Measurements from ENCODE around the gene NEURL1B.

DNA sequence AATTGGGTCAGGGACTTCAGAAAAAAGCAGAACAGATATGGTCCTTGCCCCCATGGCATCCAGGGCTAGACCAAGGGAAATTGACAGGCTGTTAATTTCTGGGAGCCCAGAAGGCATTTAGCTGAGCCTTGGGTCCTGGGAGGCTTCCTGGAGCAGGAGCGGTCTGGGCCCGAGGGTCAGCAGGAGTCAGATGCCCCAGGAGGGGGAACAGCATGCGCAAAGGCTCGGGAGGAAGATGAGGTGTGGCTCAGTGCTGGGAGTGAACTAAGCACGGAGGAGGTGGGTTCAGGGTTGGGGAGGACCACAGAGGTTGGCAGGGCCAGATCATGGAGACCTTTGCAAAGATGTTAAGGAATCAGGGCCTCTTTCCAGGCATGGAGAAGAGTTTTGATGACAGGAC is 48.2 kb upstream of the NEURL1B start:
- TF ChIP-seq CTCF (IDR thresholded peaks at IDR 0.05; ENCODE audit: insufficient read depth, low read depth, low read length): no peak
- TF ChIP-seq EZH2 (IDR thresholded peaks at IDR 0.05; ENCODE audit: insufficient read depth, low read length): no peak
